ENCODE results near the gene RGMA.

The RGMA gene

DNA sequence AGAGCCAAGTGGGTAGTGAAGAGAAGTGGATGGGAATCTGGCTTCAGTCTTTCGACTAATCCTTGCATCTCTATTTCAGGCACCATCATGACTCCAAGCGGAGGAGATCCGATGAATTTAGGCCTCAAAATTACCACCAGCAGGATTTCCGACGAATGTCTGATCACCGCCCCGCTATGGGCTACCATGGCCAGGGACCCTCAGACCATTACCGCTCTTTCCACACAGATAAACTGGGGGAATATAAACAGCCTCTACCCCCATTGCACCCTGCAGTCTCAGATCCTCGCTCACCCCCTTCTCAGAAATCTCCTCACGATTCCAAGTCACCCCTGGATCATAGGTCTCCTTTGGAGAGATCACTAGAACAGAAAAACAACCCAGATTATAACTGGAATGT lies 64.7 kb downstream of the RGMA start:
- no peaks in the 10 kb centered on the region for H3K4me1 ChIP-seq (ENCODE audit: control insufficient read depth, insufficient read depth, low read length, poor library complexity, severe bottlenecking)
- H3K4me3 ChIP-seq (ENCODE audit: insufficient read depth, low read depth, low read length, poor library complexity, severe bottlenecking), result no peak overlapping the region
- no peaks in the 10 kb centered on the region for H3K9me3 ChIP-seq (ENCODE audit: control insufficient read depth, low read length)
- peaks cover 75% of the 10 kb centered on the region for H3K36me3 ChIP-seq (ENCODE audit: control insufficient read depth, insufficient read depth, low read length)
- no peak overlapping the region for H3K27ac ChIP-seq (ENCODE audit: insufficient read depth, low read length, poor library complexity, severe bottlenecking)
- no peaks in the 10 kb centered on the region for H3K27me3 ChIP-seq (replicated peaks; ENCODE audit: control insufficient read depth, insufficient read depth, low read length, poor library complexity, severe bottlenecking)
- DNase-seq, result no peak

DNA sequence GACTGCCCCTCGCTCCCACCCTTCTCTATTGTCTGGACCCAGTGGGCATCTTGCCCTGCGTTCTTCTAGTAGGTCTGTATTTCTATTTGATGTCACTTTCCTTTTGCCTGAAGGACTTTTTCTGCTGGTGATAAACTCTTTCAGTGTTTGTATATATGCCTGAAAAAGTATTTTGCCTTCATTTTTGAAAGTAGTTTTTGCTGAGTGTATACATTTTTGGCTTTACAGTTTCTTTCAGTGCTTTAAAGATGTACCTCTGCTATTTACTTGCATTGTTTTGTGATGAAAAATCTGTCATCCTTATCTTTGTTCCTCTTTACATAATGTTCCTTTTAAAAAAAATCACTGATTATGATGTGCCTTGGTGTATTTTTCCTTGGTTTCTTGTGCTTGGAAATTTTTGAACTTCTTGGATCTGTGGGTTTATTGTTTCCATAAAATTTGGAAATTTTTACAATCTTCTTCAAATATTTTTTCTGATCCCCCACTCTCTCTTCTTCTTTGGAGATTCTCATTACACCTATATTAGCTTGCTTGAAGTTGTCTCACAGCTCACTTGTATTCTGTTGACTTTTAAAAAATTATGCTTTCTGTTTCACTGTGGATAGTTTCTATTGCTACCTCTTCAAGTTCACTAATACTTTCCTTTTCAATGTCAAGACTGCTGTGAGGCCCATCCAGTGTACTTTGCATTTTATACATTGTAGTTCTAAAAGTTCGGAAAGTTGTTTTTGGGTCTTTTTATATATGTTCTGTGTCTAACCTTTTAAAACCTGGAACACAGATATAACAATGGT lies 67.8 kb downstream of the RGMA start:
- DNase-seq, result no peak
- no peak overlapping the region for H3K4me3 ChIP-seq (ENCODE audit: insufficient read depth, low read depth, low read length, poor library complexity, severe bottlenecking)
- H3K27me3 ChIP-seq (replicated peaks; ENCODE audit: control insufficient read depth, insufficient read depth, low read length, poor library complexity, severe bottlenecking), result no peaks in the 10 kb centered on the region
- no peaks in the 10 kb centered on the region for H3K9me3 ChIP-seq (ENCODE audit: control insufficient read depth, low read length)
- peaks cover 94% of the 10 kb centered on the region for H3K36me3 ChIP-seq (ENCODE audit: control insufficient read depth, insufficient read depth, low read length)
- H3K27ac ChIP-seq (ENCODE audit: insufficient read depth, low read length, poor library complexity, severe bottlenecking), result no peak overlapping the region
- H3K4me1 ChIP-seq (ENCODE audit: control insufficient read depth, insufficient read depth, low read length, poor library complexity, severe bottlenecking), result no peaks in the 10 kb centered on the region

DNA sequence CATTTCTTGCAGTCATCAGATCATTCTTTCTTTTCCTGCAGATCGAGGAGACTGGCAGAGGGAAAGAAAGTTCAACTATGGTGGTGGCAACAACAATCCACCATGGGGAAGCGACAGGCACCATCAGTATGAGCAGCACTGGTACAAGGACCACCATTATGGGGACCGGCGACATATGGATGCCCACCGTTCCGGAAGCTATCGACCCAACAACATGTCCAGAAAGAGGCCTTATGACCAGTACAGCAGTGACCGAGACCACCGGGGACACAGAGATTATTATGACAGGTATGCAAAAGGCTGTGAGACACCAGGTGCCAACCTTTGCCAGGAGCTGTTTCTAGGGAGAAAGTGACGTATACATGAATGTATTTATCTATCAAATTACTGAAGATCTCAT lies 69.0 kb downstream of the RGMA start:
- H3K4me3 ChIP-seq (ENCODE audit: insufficient read depth, low read depth, low read length, poor library complexity, severe bottlenecking), result no peak overlapping the region
- peaks cover 94% of the 10 kb centered on the region for H3K36me3 ChIP-seq (ENCODE audit: control insufficient read depth, insufficient read depth, low read length)
- no peak for DNase-seq

DNA sequence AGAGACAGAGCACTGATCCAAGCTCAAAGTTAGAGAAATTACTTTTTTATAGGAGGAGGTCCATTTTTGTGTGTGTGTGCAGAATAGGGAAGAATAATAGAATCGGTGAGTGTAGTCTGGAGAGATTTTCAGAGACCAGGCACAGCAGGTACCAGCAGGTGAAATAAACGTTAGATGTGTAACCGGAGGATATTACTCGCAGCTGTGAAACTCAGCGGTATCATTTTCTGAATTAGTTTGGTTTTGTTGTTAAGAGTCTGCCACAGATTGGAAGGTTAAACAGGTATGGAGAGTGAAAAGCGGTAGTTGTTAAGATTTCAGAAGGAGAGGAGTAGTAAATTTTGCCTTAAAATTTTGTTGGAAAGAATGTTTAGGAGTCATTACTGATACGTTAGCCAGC lies 69.9 kb downstream of the RGMA start:
- no peaks in the 10 kb centered on the region for H3K9me3 ChIP-seq (ENCODE audit: control insufficient read depth, low read length)
- no peak overlapping the region for H3K4me3 ChIP-seq (ENCODE audit: insufficient read depth, low read depth, low read length, poor library complexity, severe bottlenecking)
- no peaks in the 10 kb centered on the region for H3K27me3 ChIP-seq (replicated peaks; ENCODE audit: control insufficient read depth, insufficient read depth, low read length, poor library complexity, severe bottlenecking)
- DNase-seq, result no peak
- H3K36me3 ChIP-seq (ENCODE audit: control insufficient read depth, insufficient read depth, low read length), result peaks cover 94% of the 10 kb centered on the region
- no peak overlapping the region for H3K27ac ChIP-seq (ENCODE audit: insufficient read depth, low read length, poor library complexity, severe bottlenecking)
- no peaks in the 10 kb centered on the region for H3K4me1 ChIP-seq (ENCODE audit: control insufficient read depth, insufficient read depth, low read length, poor library complexity, severe bottlenecking)

More for the DNA sequence above, 69.0 kb downstream of the RGMA start:
- Histone ChIP-seq H3K27me3 (replicated peaks; ENCODE audit: control insufficient read depth, insufficient read depth, low read length, poor library complexity, severe bottlenecking) (no peaks in the 10 kb centered on the region), H3K9me3 (ENCODE audit: control insufficient read depth, low read length) (no peaks in the 10 kb centered on the region), H3K4me1 (ENCODE audit: control insufficient read depth, insufficient read depth, low read length, poor library complexity, severe bottlenecking) (no peaks in the 10 kb centered on the region), H3K27ac (ENCODE audit: insufficient read depth, low read length, poor library complexity, severe bottlenecking) (no peak overlapping the region)

DNA sequence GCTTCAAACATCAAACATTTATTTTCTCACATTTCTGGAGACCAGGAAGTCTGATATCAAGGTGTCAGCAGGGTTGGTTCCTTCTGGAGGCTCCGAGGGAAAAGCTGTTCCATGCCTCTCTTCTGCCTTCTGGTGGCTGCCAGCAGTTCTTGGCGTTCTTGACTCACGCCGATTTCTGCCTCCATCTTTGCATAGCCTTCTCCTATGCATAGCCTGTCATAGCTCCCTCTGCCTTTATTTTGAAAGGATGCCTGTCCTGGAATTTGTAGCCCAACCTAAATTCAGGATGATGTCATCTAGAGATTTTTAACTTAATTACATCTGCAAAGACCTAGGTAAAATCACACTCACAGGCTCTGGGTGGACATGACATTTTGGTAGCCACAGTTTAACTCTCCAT lies 70.4 kb downstream of the RGMA start:
- no peak overlapping the region for H3K27ac ChIP-seq (ENCODE audit: insufficient read depth, low read length, poor library complexity, severe bottlenecking)
- H3K4me1 ChIP-seq (ENCODE audit: control insufficient read depth, insufficient read depth, low read length, poor library complexity, severe bottlenecking), result no peaks in the 10 kb centered on the region
- H3K27me3 ChIP-seq (replicated peaks; ENCODE audit: control insufficient read depth, insufficient read depth, low read length, poor library complexity, severe bottlenecking), result no peaks in the 10 kb centered on the region
- peaks cover 94% of the 10 kb centered on the region for H3K36me3 ChIP-seq (ENCODE audit: control insufficient read depth, insufficient read depth, low read length)
- H3K9me3 ChIP-seq (ENCODE audit: control insufficient read depth, low read length), result no peaks in the 10 kb centered on the region
- no peak overlapping the region for H3K4me3 ChIP-seq (ENCODE audit: insufficient read depth, low read depth, low read length, poor library complexity, severe bottlenecking)
- DNase-seq, result no peak

DNA sequence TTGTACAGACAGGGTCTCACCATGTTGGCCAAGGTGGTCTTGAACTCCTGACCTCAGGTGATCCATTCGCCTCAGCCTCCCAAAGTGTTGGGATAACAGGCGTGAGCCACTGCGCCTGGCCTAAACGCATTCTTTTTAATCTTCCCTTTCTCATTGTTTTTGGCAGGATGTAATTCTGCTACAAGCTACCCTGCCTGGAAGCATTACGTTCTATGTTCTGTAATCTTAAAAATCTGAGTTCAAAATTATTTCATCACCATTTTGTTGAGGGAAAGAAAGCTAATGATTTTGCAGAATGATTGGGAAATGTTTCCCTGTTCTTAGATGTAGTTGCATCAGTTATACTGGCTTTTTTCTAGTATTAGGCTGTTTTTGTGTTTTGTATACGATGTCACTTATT lies 71.5 kb downstream of the RGMA start:
- Histone ChIP-seq H3K4me1 (ENCODE audit: control insufficient read depth, insufficient read depth, low read length, poor library complexity, severe bottlenecking) (no peaks in the 10 kb centered on the region), H3K36me3 (ENCODE audit: control insufficient read depth, insufficient read depth, low read length) (peaks cover 97% of the 10 kb centered on the region), H3K27me3 (replicated peaks; ENCODE audit: control insufficient read depth, insufficient read depth, low read length, poor library complexity, severe bottlenecking) (no peaks in the 10 kb centered on the region), H3K27ac (ENCODE audit: insufficient read depth, low read length, poor library complexity, severe bottlenecking) (no peak overlapping the region), H3K9me3 (ENCODE audit: control insufficient read depth, low read length) (no peaks in the 10 kb centered on the region), H3K4me3 (ENCODE audit: insufficient read depth, low read depth, low read length, poor library complexity, severe bottlenecking) (no peak overlapping the region)
- no peak for DNase-seq

DNA sequence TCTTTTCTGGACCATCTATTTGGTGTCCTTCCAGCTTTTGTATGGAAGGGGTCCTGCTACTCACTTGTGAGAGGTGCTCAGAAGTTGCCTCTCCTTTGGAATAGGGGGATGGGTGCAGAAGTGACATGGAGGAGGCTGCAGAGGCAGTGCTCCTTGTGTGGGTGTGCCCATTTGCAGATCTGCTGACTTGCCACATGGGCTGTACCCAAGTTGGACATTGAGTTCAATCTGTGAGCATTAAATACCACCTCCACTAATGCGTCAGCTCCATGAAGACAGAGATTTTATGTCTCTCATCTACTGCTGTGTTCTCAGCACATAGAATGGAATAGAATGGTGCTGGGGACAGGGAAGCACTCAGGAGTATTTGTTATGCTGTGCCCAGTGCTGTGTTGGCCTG lies 76.2 kb downstream of the RGMA start:
- H3K27ac ChIP-seq (ENCODE audit: insufficient read depth, low read length, poor library complexity, severe bottlenecking), result no peak overlapping the region
- H3K9me3 ChIP-seq (ENCODE audit: control insufficient read depth, low read length), result no peaks in the 10 kb centered on the region
- H3K4me1 ChIP-seq (ENCODE audit: control insufficient read depth, insufficient read depth, low read length, poor library complexity, severe bottlenecking), result no peaks in the 10 kb centered on the region
- no peaks in the 10 kb centered on the region for H3K27me3 ChIP-seq (replicated peaks; ENCODE audit: control insufficient read depth, insufficient read depth, low read length, poor library complexity, severe bottlenecking)
- DNase-seq, result no peak
- no peak overlapping the region for H3K4me3 ChIP-seq (ENCODE audit: insufficient read depth, low read depth, low read length, poor library complexity, severe bottlenecking)
- peaks cover 99% of the 10 kb centered on the region for H3K36me3 ChIP-seq (ENCODE audit: control insufficient read depth, insufficient read depth, low read length)

DNA sequence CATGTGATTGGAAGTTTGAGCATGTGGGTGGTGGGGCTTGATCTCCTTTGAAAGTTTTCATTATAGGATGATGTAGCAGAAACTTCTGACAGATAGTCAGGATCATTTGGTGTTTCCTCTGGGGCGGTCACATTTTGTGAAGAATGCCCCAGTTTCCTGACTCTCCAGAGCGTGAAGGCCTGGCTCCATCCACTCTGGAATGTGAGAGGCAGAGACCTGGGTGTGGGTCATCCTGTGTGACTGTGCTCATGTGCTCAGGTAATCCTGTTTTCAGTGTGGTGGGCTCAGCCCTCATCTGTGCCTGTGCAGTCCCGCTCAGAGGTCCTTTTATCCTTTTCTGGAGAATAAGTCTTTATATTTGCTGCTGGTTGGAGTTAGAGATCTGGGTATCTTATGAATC lies 81.0 kb downstream of the RGMA start:
- no peak overlapping the region for H3K4me3 ChIP-seq (ENCODE audit: insufficient read depth, low read depth, low read length, poor library complexity, severe bottlenecking)
- no peaks in the 10 kb centered on the region for H3K9me3 ChIP-seq (ENCODE audit: control insufficient read depth, low read length)
- no peaks in the 10 kb centered on the region for H3K4me1 ChIP-seq (ENCODE audit: control insufficient read depth, insufficient read depth, low read length, poor library complexity, severe bottlenecking)
- peaks cover 97% of the 10 kb centered on the region for H3K36me3 ChIP-seq (ENCODE audit: control insufficient read depth, insufficient read depth, low read length)
- DNase-seq, result no peak
- H3K27me3 ChIP-seq (replicated peaks; ENCODE audit: control insufficient read depth, insufficient read depth, low read length, poor library complexity, severe bottlenecking), result no peaks in the 10 kb centered on the region
- H3K27ac ChIP-seq (ENCODE audit: insufficient read depth, low read length, poor library complexity, severe bottlenecking), result no peak overlapping the region

DNA sequence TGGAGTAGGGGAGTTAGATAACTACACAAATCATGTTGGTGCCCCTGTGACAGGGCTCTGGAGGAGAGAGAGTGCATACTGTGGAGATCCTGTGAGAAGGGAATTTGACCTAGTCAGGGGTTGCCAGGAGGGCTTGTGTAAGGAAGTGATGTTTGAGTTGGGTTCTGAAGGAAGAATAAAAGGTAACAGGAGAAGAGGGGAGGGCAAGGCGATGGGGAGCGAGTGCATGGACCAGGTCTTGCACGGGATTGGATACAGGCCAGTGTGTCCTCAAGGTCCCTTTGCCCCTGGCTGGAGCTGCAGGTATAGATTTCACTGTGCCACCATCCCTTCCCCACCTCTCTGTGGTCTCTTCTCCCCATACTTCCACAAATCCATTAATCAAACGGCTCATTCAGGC lies 83.9 kb downstream of the RGMA start:
- Histone ChIP-seq H3K27me3 (replicated peaks; ENCODE audit: control insufficient read depth, insufficient read depth, low read length, poor library complexity, severe bottlenecking) (no peaks in the 10 kb centered on the region), H3K36me3 (ENCODE audit: control insufficient read depth, insufficient read depth, low read length) (peaks cover 97% of the 10 kb centered on the region), H3K9me3 (ENCODE audit: control insufficient read depth, low read length) (no peaks in the 10 kb centered on the region), H3K4me1 (ENCODE audit: control insufficient read depth, insufficient read depth, low read length, poor library complexity, severe bottlenecking) (no peaks in the 10 kb centered on the region), H3K4me3 (ENCODE audit: insufficient read depth, low read depth, low read length, poor library complexity, severe bottlenecking) (no peak overlapping the region), H3K27ac (ENCODE audit: insufficient read depth, low read length, poor library complexity, severe bottlenecking) (no peak overlapping the region)
- DNase-seq, result no peak

DNA sequence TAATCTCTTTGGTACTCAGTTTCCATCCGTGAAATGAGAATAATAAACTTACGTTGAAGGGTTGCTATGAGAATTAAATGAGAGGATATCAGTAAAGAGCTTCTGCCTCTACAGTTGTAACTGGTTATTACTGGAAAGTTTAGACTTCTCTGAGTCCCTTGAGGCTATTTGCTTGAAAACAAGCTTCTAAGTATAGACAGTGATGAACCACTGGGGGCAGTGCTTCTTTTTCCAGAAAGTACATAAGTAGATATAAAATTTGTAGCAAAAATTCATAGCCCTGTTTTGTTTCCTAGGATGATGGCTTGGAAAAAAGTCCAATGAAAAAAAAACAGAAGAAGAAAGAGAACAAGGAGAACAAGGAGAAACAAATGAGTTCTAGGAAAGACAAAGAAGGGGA lies 87.1 kb downstream of the RGMA start:
- H3K4me1 ChIP-seq (ENCODE audit: control insufficient read depth, insufficient read depth, low read length, poor library complexity, severe bottlenecking), result no peaks in the 10 kb centered on the region
- no peak overlapping the region for H3K4me3 ChIP-seq (ENCODE audit: insufficient read depth, low read depth, low read length, poor library complexity, severe bottlenecking)
- peaks cover 96% of the 10 kb centered on the region for H3K36me3 ChIP-seq (ENCODE audit: control insufficient read depth, insufficient read depth, low read length)
- H3K9me3 ChIP-seq (ENCODE audit: control insufficient read depth, low read length), result no peaks in the 10 kb centered on the region
- H3K27ac ChIP-seq (ENCODE audit: insufficient read depth, low read length, poor library complexity, severe bottlenecking), result no peak overlapping the region
- H3K27me3 ChIP-seq (replicated peaks; ENCODE audit: control insufficient read depth, insufficient read depth, low read length, poor library complexity, severe bottlenecking), result no peaks in the 10 kb centered on the region
- DNase-seq, result no peak
